H9 (cell line): ENCODE data around the gene GPR183. TPM values are rescaled to one million over a fixed set of nuclear protein-coding genes. Genes with fewer than 3 reads are reported as not detected.

ENCODE experiments used
- DNase-seq: peaks from one replicate; pipeline ENCODE4 v3.0.0-alpha.2; 2017
- H2AFZ ChIP-seq: one replicate; pipeline ENCODE4 v1.6.1; 2013; ENCODE audit warnings: mild to moderate bottlenecking, low read length, control low read depth, moderate library complexity
- H2AK5ac ChIP-seq: 2 replicates; pipeline ENCODE4 v1.6.1; 2013; ENCODE audit warnings: low read length, control low read depth, mixed read lengths; ENCODE audit not compliant: insufficient read length
- H2BK120ac ChIP-seq: one replicate; pipeline ENCODE4 v1.6.1; 2013; ENCODE audit warnings: low read depth, mild to moderate bottlenecking, low read length, control low read depth, inconsistent platforms; ENCODE audit not compliant: poor library complexity, severe bottlenecking
- H2BK12ac ChIP-seq: 2 replicates; pipeline ENCODE4 v1.6.1; 2013; ENCODE audit warnings: low read length, control low read depth, mixed read lengths, low read depth; ENCODE audit not compliant: insufficient read length
- H2BK15ac ChIP-seq: 2 replicates; pipeline ENCODE4 v1.6.1; 2013; ENCODE audit warnings: low read depth, low read length, control low read depth
- H2BK20ac ChIP-seq: one replicate; pipeline ENCODE4 v1.6.1; 2013; ENCODE audit warnings: low read depth, mild to moderate bottlenecking, low read length, control low read depth, inconsistent platforms; ENCODE audit not compliant: poor library complexity, severe bottlenecking
- H2BK5ac ChIP-seq: 2 replicates; pipeline ENCODE4 v1.6.1; 2013; ENCODE audit warnings: low read length, control low read depth, mixed read lengths; ENCODE audit not compliant: insufficient read length
- H3K14ac ChIP-seq: 2 replicates; pipeline ENCODE4 v1.6.1; 2013; ENCODE audit warnings: low read length, control low read depth; ENCODE audit not compliant: insufficient read depth
- H3K18ac ChIP-seq: 2 replicates; pipeline ENCODE4 v1.6.1; 2013; ENCODE audit warnings: low read depth, mild to moderate bottlenecking, mixed read lengths, low read length, control low read depth; ENCODE audit not compliant: insufficient read length
- H3K23ac ChIP-seq: 2 replicates; pipeline ENCODE4 v1.6.1; 2013; ENCODE audit warnings: low read length, control low read depth, mixed read lengths, low read depth; ENCODE audit not compliant: insufficient read length
- H3K23me2 ChIP-seq: 2 replicates; pipeline ENCODE4 v1.6.1; 2013; ENCODE audit warnings: low read depth, mild to moderate bottlenecking, mixed read lengths, low read length, control low read depth; ENCODE audit not compliant: insufficient read length, poor library complexity, severe bottlenecking
- H3K27ac ChIP-seq: 2 replicates; pipeline ENCODE4 v1.5.1; 2013; ENCODE audit warnings: low read length, control low read depth, mixed read lengths, low read depth; ENCODE audit not compliant: insufficient read length
- H3K27me3 ChIP-seq: 2 replicates; pipeline ENCODE4 v1.6.1; 2013; ENCODE audit warnings: low read length, control low read depth, inconsistent platforms; ENCODE audit not compliant: insufficient read depth
- H3K4ac ChIP-seq: 2 replicates; pipeline ENCODE4 v1.6.1; 2013; ENCODE audit warnings: low read depth, mild to moderate bottlenecking, control low read depth, inconsistent platforms, low read length, moderate library complexity
- H3K4me1 ChIP-seq: 2 replicates; pipeline ENCODE4 v1.6.1; 2013; ENCODE audit warnings: low read length, control low read depth, inconsistent platforms; ENCODE audit not compliant: insufficient read depth
- H3K4me2 ChIP-seq: 2 replicates; pipeline ENCODE4 v1.6.1; 2013; ENCODE audit warnings: low read length, control low read depth, mixed read lengths; ENCODE audit not compliant: insufficient read length, insufficient read depth
- H3K56ac ChIP-seq: 2 replicates; pipeline ENCODE4 v1.6.1; 2013; ENCODE audit warnings: low read depth, mild to moderate bottlenecking, mixed read lengths, low read length, control low read depth; ENCODE audit not compliant: insufficient read length
- H3K79me1 ChIP-seq: 2 replicates; pipeline ENCODE4 v1.6.1; 2013; ENCODE audit warnings: low read depth, mild to moderate bottlenecking, moderate library complexity, low read length, control low read depth, inconsistent platforms; ENCODE audit not compliant: insufficient read depth, poor library complexity, severe bottlenecking
- H3K79me2 ChIP-seq: 2 replicates; pipeline ENCODE4 v1.6.1; 2013; ENCODE audit warnings: low read length, control low read depth, inconsistent platforms; ENCODE audit not compliant: insufficient read depth
- H3K9ac ChIP-seq: 2 replicates; pipeline ENCODE4 v1.6.1; 2013; ENCODE audit warnings: low read length, control low read depth, mixed read lengths; ENCODE audit not compliant: insufficient read length; ENCODE audit errors: extremely low read depth
- H3K9me3 ChIP-seq: one replicate; pipeline ENCODE4 v1.6.1; 2013; ENCODE audit warnings: low read depth, low read length, inconsistent platforms; ENCODE audit not compliant: control insufficient read depth
- H3T11ph ChIP-seq: one replicate; pipeline ENCODE4 v1.6.1; 2013; ENCODE audit warnings: mild to moderate bottlenecking, low read length, control low read depth, inconsistent platforms
- H4K20me1 ChIP-seq: one replicate; pipeline ENCODE4 v1.6.1; 2013; ENCODE audit not compliant: control insufficient read depth, insufficient read length, insufficient read depth
- H4K5ac ChIP-seq: 2 replicates; pipeline ENCODE4 v1.6.1; 2013; ENCODE audit warnings: low read depth, mild to moderate bottlenecking, mixed read lengths, low read length, control low read depth; ENCODE audit not compliant: insufficient read length
- H4K8ac ChIP-seq: replicated peaks from 2 replicates; pipeline ENCODE4 v1.6.1; 2013; ENCODE audit warnings: low read length, control low read depth, mixed read lengths, low read depth; ENCODE audit not compliant: insufficient read length
- H4K91ac ChIP-seq: 2 replicates; pipeline ENCODE4 v1.6.1; 2013; ENCODE audit warnings: low read depth, mild to moderate bottlenecking, moderate library complexity, mixed read lengths, low read length, control low read depth; ENCODE audit not compliant: insufficient read length
- H3K27ac Mint-ChIP-seq, 3 experiments: 2 replicates in 2 of 3; 3 replicates in 1 of 3; pipeline ENCODE4 v1.8.0; 2020 to 2021; ENCODE audit warnings: mixed read lengths in 3 of 3, mild to moderate bottlenecking in 1 of 3, moderate library complexity in 1 of 3
- H3K27me3 Mint-ChIP-seq: 2 replicates; pipeline ENCODE4 v1.8.0; 2021; ENCODE audit warnings: low read depth, mild to moderate bottlenecking, moderate library complexity, mixed read lengths
- H3K36me3 Mint-ChIP-seq, 3 experiments: 2 replicates in 2 of 3; 3 replicates in 1 of 3; pipeline ENCODE4 v1.8.0; 2020 to 2021; ENCODE audit warnings: low read depth in 3 of 3, mixed read lengths in 3 of 3; ENCODE audit not compliant: insufficient read depth in 1 of 3
- H3K4me1 Mint-ChIP-seq, 2 experiments: 2 replicates each; pipeline ENCODE4 v1.8.0; 2020; ENCODE audit warnings: mixed read lengths in 2 of 2
- H3K4me3 Mint-ChIP-seq, 2 experiments: 2 replicates in 1 of 2; 3 replicates in 1 of 2; pipeline ENCODE4 v1.8.0; 2020 to 2021; ENCODE audit warnings: mild to moderate bottlenecking in 2 of 2, mixed read lengths in 2 of 2, moderate library complexity in 1 of 2
- H3K9me3 Mint-ChIP-seq, 2 experiments: 2 replicates in 1 of 2; 3 replicates in 1 of 2; pipeline ENCODE4 v1.8.0; 2020; ENCODE audit warnings: mild to moderate bottlenecking in 2 of 2, mixed read lengths in 2 of 2, moderate library complexity in 1 of 2
- WGBS: extraction: QIAGEN DNeasy Blood & Tissue Kit; methylation state at CpG from one replicate; pipeline ENCODE4 v1.1.7; 2013; ENCODE audit warnings: missing lambda C conversion rate, low lambda C conversion rate, mixed read lengths; ENCODE audit not compliant: insufficient read length; ENCODE audit errors: extremely low coverage; 5-methylcytosine and 5-hydroxymethylcytosine counted together
- total RNA-seq: library from RNA; stranded (reverse); gene quantifications from 2 replicates; pipeline ENCODE4 v1.2.1, GENCODE V29; 2021
- TF ChIP-seq, protein P1 (sequence below): fragments of 200-600 bp; sonication (generic); conservative IDR thresholded peaks from 3 replicates; pipeline ENCODE4 v1.8.0; 2021; ENCODE audit warnings: antibody characterized with exemption, mild to moderate bottlenecking

Gene GPR183
- total RNA-seq, 1 experiment from 2014 or later: not detected

DNA sequence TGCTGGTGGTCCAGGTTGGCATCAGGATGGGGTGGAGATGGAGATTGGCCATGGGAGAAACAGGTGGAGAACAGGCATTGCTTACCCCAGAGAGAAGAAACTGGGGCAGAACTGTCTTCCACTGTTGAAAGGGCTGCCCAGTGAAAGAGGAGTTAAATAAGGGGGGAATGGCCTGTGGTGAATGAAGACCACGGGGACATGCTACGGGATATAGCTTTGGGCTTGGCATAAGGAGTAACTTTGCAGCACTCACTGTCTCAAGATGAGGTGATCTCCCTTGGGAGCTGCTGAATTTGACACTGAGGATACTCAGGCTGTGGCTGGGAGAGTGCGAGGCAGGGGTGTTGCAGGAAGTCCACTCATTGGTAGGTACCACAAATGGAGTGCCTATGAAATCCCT lies 38.4 kb downstream of the GPR183 start:
- Histone ChIP-seq H3K56ac (no peak overlapping the region), H3K4me2 (no peak overlapping the region), H2BK120ac (no peak overlapping the region), H3K14ac (no peak overlapping the region), H2BK15ac (no peak overlapping the region), H3K9ac (no peak overlapping the region), H3K4me1 (no peaks in the 10 kb centered on the region), H4K5ac (no peak overlapping the region), H3K79me1 (peaks cover 3% of the 10 kb centered on the region), H4K20me1 (no peaks in the 10 kb centered on the region), H3K27me3 (no peaks in the 10 kb centered on the region), H2AFZ (no peak overlapping the region), H2BK20ac (no peak overlapping the region), H3T11ph (no peak overlapping the region), H2BK12ac (no peak overlapping the region), H3K27ac (no peak overlapping the region), H3K23ac (no peak overlapping the region), H3K18ac (no peak overlapping the region), H2BK5ac (no peak overlapping the region), H3K9me3 (no peaks in the 10 kb centered on the region), H3K23me2 (no peaks in the 10 kb centered on the region), H4K8ac (no peak overlapping the region), H3K4ac (no peak overlapping the region), H2AK5ac (no peak overlapping the region), H4K91ac (no peak overlapping the region), H3K79me2 (no peaks in the 10 kb centered on the region)
- H3K27ac Mint-ChIP-seq: peak overlapping the region in 1 of 3 experiments; percentile 0; a peak in 2 of 7 replicates
- H3K9me3 Mint-ChIP-seq: peaks cover 3% of the 10 kb centered on the region in 2 experiments; a peak in 3 of 5 replicates
- no peaks in the 10 kb centered on the region for H3K27me3 Mint-ChIP-seq
- TF ChIP-seq, protein P1, sequence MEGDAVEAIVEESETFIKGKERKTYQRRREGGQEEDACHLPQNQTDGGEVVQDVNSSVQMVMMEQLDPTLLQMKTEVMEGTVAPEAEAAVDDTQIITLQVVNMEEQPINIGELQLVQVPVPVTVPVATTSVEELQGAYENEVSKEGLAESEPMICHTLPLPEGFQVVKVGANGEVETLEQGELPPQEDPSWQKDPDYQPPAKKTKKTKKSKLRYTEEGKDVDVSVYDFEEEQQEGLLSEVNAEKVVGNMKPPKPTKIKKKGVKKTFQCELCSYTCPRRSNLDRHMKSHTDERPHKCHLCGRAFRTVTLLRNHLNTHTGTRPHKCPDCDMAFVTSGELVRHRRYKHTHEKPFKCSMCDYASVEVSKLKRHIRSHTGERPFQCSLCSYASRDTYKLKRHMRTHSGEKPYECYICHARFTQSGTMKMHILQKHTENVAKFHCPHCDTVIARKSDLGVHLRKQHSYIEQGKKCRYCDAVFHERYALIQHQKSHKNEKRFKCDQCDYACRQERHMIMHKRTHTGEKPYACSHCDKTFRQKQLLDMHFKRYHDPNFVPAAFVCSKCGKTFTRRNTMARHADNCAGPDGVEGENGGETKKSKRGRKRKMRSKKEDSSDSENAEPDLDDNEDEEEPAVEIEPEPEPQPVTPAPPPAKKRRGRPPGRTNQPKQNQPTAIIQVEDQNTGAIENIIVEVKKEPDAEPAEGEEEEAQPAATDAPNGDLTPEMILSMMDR: no peak
- H3K4me1 Mint-ChIP-seq: peaks cover 3% of the 10 kb centered on the region in 2 experiments; a peak in 2 of 4 replicates
- no peak for DNase-seq
- WGBS: no CpG with 5 or more reads among the region's 3 CpGs
- no peak overlapping the region for H3K4me3 Mint-ChIP-seq
- peaks cover 0 to 11% (median 2%) of the 10 kb centered on the region in 3 experiments; a peak in 2 of 7 replicates for H3K36me3 Mint-ChIP-seq
